ENCODE data around the gene NCAM2. TPM values are rescaled to one million over a fixed set of nuclear protein-coding genes. Genes with fewer than 3 reads are reported as not detected.

The NCAM2 gene
- total and polyA plus RNA-seq, 10 donors, result 0.09 to 5.7 (median 1.0) TPM

GRCh38 chr21:21146587-21147373 lies 148.6 kb downstream of the NCAM2 start:
- no peaks in the 10 kb centered on the region for H3K27me3 ChIP-seq (replicated peaks in 1 of 7)
- WGBS, 5 donors, result 94 to 97% (median 96%) methylated on average over 25 of the region's 25 CpGs
- no peaks in the 10 kb centered on the region for H3K36me3 ChIP-seq
- peaks cover 0 to 5% (median 0%) of the 10 kb centered on the region in 8 donors for H3K9me3 ChIP-seq
- intact Hi-C loops (cut with DNase I; ENCODE audit: low total_unique reads), result no loop called here
- no peaks in the 10 kb centered on the region for H3K4me1 ChIP-seq
- no peak overlapping the region for H3K4me3 ChIP-seq
- TF ChIP-seq CTCF (IDR thresholded peaks at IDR 0.05 in 8 of 11, conservative IDR thresholded peaks at IDR 0.05 in 3 of 11), result no peak
- no peak for TF ChIP-seq POLR2A (IDR thresholded peaks at IDR 0.05)
- no peak for TF ChIP-seq POLR2AphosphoS5 (IDR thresholded peaks at IDR 0.05)
- no peak for DNase-seq
- no peak overlapping the region for H3K27ac ChIP-seq

DNA sequence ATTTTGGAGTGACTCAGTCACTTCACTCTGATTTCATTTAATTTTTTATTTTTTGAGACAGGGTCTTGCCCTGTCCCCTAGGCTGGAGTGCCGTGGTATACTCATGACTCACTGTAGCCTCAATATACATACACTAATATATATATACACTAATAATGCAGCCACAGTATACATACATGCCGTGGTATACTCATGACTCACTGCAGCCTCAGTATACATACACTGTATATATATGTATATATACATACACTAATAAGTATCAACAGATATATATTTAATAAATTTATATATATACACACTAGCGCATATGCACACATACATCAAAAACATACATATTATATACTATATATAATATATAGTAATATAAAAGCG lies 149.2 kb downstream of the NCAM2 start:
- TF ChIP-seq POLR2AphosphoS5 (IDR thresholded peaks at IDR 0.05), result no peak
- TF ChIP-seq POLR2A (IDR thresholded peaks at IDR 0.05), result no peak
- no peak for TF ChIP-seq CTCF (IDR thresholded peaks at IDR 0.05 in 8 of 11, conservative IDR thresholded peaks at IDR 0.05 in 3 of 11)
- DNase-seq, result no peak
- Histone ChIP-seq H3K4me1 (no peaks in the 10 kb centered on the region), H3K27me3 (replicated peaks in 1 of 7) (no peaks in the 10 kb centered on the region), H3K9me3 (peaks cover 0 to 4% (median 0%) of the 10 kb centered on the region in 8 donors), H3K4me3 (no peak overlapping the region), H3K36me3 (no peaks in the 10 kb centered on the region), H3K27ac (no peak overlapping the region)
- WGBS, 5 donors, result 83 to 91% (median 86%) methylated on average over 4 of the region's 4 CpGs
- intact Hi-C loops (cut with DNase I; ENCODE audit: low total_unique reads), result no loop called here

GRCh38 chr21:21148009-21148408 lies 149.8 kb downstream of the NCAM2 start:
- intact Hi-C loops (cut with DNase I; ENCODE audit: low total_unique reads), result no loop called here
- DNase-seq, result no peak

More at GRCh38 chr21:21148009-21148408, 149.8 kb downstream of the NCAM2 start:
- H3K9me3 ChIP-seq, result no peaks in the 10 kb centered on the region
- no peaks in the 10 kb centered on the region for H3K27me3 ChIP-seq (replicated peaks in 1 of 7)
- no peaks in the 10 kb centered on the region for H3K4me1 ChIP-seq
- no peaks in the 10 kb centered on the region for H3K36me3 ChIP-seq
- TF ChIP-seq POLR2A (IDR thresholded peaks at IDR 0.05) (no peak), POLR2AphosphoS5 (IDR thresholded peaks at IDR 0.05) (no peak), CTCF (IDR thresholded peaks at IDR 0.05 in 8 of 11, conservative IDR thresholded peaks at IDR 0.05 in 3 of 11) (no peak)
- H3K27ac ChIP-seq, result no peak overlapping the region
- no peak overlapping the region for H3K4me3 ChIP-seq
